GM13976 (cell line): ENCODE data around the gene GPC5.
"Not testable (repeated sequence)": the region's sequence is repeated elsewhere in the genome, so short reads cannot be mapped to it uniquely, and the experiment has no call there.

Source experiments
- DNase-seq: peaks from one replicate; pipeline ENCODE4 v3.0.0; 2012; ENCODE audit warnings: low spot score
- CTCF ChIP-seq: IDR thresholded peaks from 2 replicates; pipeline ENCODE4 v1.5.1; 2012; ENCODE audit warnings: borderline replicate concordance, mild to moderate bottlenecking; ENCODE audit not compliant: insufficient read depth; ENCODE audit errors: extremely low read depth, missing control alignments, control extremely low read depth
- in situ Hi-C: fragments of 300-500 bp; cut with MboI; formaldehyde crosslinking; loops from one replicate; pipeline ENCODE4 v1.12.0; 2022; ENCODE audit warnings: low sequenced_read_pairs, mixed read lengths, inconsistent platforms; ENCODE audit not compliant: unreplicated experiment

The GPC5 gene

GRCh38 chr13:92864584-92865284 is 1466.3 kb downstream of the GPC5 start:
- DNase-seq: no peak
- in situ Hi-C loops: no loop called here
- TF ChIP-seq CTCF: no peak

- in situ Hi-C loops: no loop called here
- no peak for TF ChIP-seq CTCF
Observed at GRCh38 chr13:92873029-92873428, 1474.6 kb downstream of the GPC5 start.

GRCh38 chr13:92886535-92887077 is 1488.2 kb downstream of the GPC5 start:
- no peak for TF ChIP-seq CTCF
- in situ Hi-C loops: no loop called here
- no peak for DNase-seq

More at GRCh38 chr13:92873029-92873428, 1474.6 kb downstream of the GPC5 start:
- no peak for DNase-seq

- in situ Hi-C loops: no loop called here
- no peak for DNase-seq
- no peak for TF ChIP-seq CTCF
Observed at GRCh38 chr13:92894447-92894846, 1496.0 kb downstream of the GPC5 start.

GRCh38 chr13:92896842-92897241 is 1498.4 kb downstream of the GPC5 start:
- in situ Hi-C loops: no loop called here
- no peak for TF ChIP-seq CTCF
- DNase-seq: no peak

GRCh38 chr13:92898946-92899345 is 1500.5 kb downstream of the GPC5 start:
- DNase-seq, in situ Hi-C loops: not testable (repeated sequence)

GRCh38 chr13:92900446-92900845 is 1502.0 kb downstream of the GPC5 start:
- no peak for DNase-seq
- in situ Hi-C loops: no loop called here
- no peak for TF ChIP-seq CTCF
